Sigmoid colon (tissue), 7 donors: ENCODE data around the gene BANF2. TPM values are rescaled to one million over a fixed set of nuclear protein-coding genes. Genes with fewer than 3 reads are reported as not detected.

Source experiments
- DNase-seq: peaks from one replicate; pipeline ENCODE4 v3.0.0-alpha.2; 2019
- H3K27ac ChIP-seq, 4 donors: fragments of 200-600 bp; sonication (generic); one replicate each; pipeline ENCODE4 v1.5.1; 2016 to 2019; ENCODE audit warnings: mild to moderate bottlenecking in 1 of 4
- H3K27me3 ChIP-seq, 3 donors: fragments of 200-600 bp; sonication (generic); one replicate each; pipeline ENCODE4 v1.5.1; 2019; ENCODE audit warnings: mild to moderate bottlenecking in 1 of 3
- H3K36me3 ChIP-seq, 4 donors: fragments of 200-600 bp; sonication (generic); one replicate each; pipeline ENCODE4 v1.5.1; 2016 to 2019
- H3K4me1 ChIP-seq, 4 donors: fragments of 200-600 bp; sonication (generic); one replicate each; pipeline ENCODE4 v1.5.1; 2017 to 2019
- H3K4me3 ChIP-seq, 4 donors: fragments of 200-600 bp; sonication (generic); one replicate each; pipeline ENCODE4 v1.5.1; 2017 to 2019; ENCODE audit warnings: mild to moderate bottlenecking in 2 of 4, moderate library complexity in 1 of 4
- H3K9me3 ChIP-seq, 4 donors: fragments of 200-600 bp in 3 of 4; sonication (generic) in 3 of 4; one replicate each; pipeline versions ENCODE4 v1.5.1 to v1.6.1; 2013 to 2019
- EP300 ChIP-seq, 4 donors: sonication (generic); formaldehyde crosslinking; IDR thresholded peaks; one replicate each; pipeline ENCODE4 v1.6.1; 2017; ENCODE audit warnings: antibody characterized with exemption in 4 of 4
- POLR2A ChIP-seq, 2 donors: fragments of 450-650 bp; IDR thresholded peaks; one replicate each; pipeline ENCODE4 v1.6.1; 2016; ENCODE audit warnings: antibody characterized with exemption in 2 of 2, mild to moderate bottlenecking in 2 of 2, moderate library complexity in 2 of 2
- POLR2AphosphoS5 ChIP-seq, 4 donors: sonication (generic); formaldehyde crosslinking; IDR thresholded peaks; one replicate each; pipeline ENCODE4 v1.6.1; 2017; ENCODE audit warnings: antibody characterized with exemption in 4 of 4
- WGBS, 2 donors: extraction: QIAGEN DNeasy Blood & Tissue Kit; methylation state at CpG; one replicate each; pipeline ENCODE4 v1.1.7; 2013; 5-methylcytosine and 5-hydroxymethylcytosine counted together
- intact Hi-C: fragments of 100-400 bp; cut with DNase I; formaldehyde crosslinking; loops from one replicate; pipeline ENCODE4 v1.15.1; 2023
- polyA plus RNA-seq, 3 donors: library from polyadenylated mRNA; stranded (reverse); fragments of 200-250 nt; gene quantifications; one replicate each; pipeline ENCODE4 v1.2.3, GENCODE V29; 2013
- total RNA-seq, 4 donors: library from RNA; depleted of rRNA; stranded (reverse); fragments of >200 nt; gene quantifications; one replicate each; pipeline ENCODE4 v1.1.0, GENCODE V29; 2016
- TF ChIP-seq, protein P1 (sequence below), 4 experiments: fragments of 450-650 bp in 3 of 4; fragments of 200-600 bp in 1 of 4; IDR thresholded peaks; one replicate each; pipeline ENCODE4 v1.5.1; 2016 to 2019; ENCODE audit warnings: antibody characterized with exemption in 4 of 4, mild to moderate bottlenecking in 3 of 4, moderate library complexity in 2 of 4
- donor health status: healthy with polysubstance abuse.
- donor health status: Bipolar disorder and iron deficiency.
- donor health status: healthy.

The BANF2 gene
- total and polyA plus RNA-seq, 7 donors = not detected

DNA sequence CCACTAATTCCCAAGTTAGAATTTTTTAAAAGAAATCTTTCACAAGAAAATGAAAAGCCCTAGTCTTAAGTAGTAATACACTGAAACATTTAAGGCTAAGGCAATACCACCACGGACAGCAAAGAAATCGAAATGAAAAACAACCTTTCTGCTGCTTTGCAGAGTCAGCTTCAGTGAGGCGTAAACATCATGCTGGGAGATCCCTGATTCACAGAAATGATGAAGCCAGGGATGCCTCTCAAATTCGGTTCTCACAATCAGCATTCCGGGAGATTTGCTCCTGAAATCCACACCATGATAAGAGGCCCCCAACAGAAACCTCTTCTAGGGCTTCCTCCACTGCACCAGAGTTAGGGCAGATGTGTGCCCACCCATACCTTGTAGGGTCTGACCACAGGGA lies 36.3 kb upstream of the BANF2 start:
- Histone ChIP-seq H3K9me3 (no peaks in the 10 kb centered on the region), H3K4me3 (no peak overlapping the region), H3K4me1 (peaks cover 0 to 22% (median 19%) of the 10 kb centered on the region in 4 donors), H3K36me3 (peaks cover 0 to 11% (median 1%) of the 10 kb centered on the region in 4 donors), H3K27ac (peak overlapping the region in 2 of 4 donors; percentile 24 to 37), H3K27me3 (no peaks in the 10 kb centered on the region)
- WGBS, 2 donors = 79 to 81% methylated on average over 5 of the region's 5 CpGs
- DNase-seq = peak; percentile 42
- intact Hi-C loops = no loop called here
- TF ChIP-seq POLR2AphosphoS5 (IDR thresholded peaks at IDR 0.05) = no peak
- TF ChIP-seq, protein P1, sequence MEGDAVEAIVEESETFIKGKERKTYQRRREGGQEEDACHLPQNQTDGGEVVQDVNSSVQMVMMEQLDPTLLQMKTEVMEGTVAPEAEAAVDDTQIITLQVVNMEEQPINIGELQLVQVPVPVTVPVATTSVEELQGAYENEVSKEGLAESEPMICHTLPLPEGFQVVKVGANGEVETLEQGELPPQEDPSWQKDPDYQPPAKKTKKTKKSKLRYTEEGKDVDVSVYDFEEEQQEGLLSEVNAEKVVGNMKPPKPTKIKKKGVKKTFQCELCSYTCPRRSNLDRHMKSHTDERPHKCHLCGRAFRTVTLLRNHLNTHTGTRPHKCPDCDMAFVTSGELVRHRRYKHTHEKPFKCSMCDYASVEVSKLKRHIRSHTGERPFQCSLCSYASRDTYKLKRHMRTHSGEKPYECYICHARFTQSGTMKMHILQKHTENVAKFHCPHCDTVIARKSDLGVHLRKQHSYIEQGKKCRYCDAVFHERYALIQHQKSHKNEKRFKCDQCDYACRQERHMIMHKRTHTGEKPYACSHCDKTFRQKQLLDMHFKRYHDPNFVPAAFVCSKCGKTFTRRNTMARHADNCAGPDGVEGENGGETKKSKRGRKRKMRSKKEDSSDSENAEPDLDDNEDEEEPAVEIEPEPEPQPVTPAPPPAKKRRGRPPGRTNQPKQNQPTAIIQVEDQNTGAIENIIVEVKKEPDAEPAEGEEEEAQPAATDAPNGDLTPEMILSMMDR (IDR thresholded peaks at IDR 0.05) = no peak

- H3K4me1 ChIP-seq = peaks cover 0 to 22% (median 19%) of the 10 kb centered on the region in 4 donors
- no peaks in the 10 kb centered on the region for H3K9me3 ChIP-seq
- no peak overlapping the region for H3K4me3 ChIP-seq
- 78 to 88% methylated on average over 11 of the region's 11 CpGs for WGBS, 2 donors
- no peaks in the 10 kb centered on the region for H3K27me3 ChIP-seq
- H3K36me3 ChIP-seq = peaks cover 0 to 7% (median 0%) of the 10 kb centered on the region in 4 donors
- DNase-seq = peak; percentile 37
- intact Hi-C loops = no loop called here
- TF ChIP-seq, protein P1 (IDR thresholded peaks at IDR 0.05) = no peak
- no peak for TF ChIP-seq POLR2A (IDR thresholded peaks at IDR 0.05)
- TF ChIP-seq POLR2AphosphoS5 (IDR thresholded peaks at IDR 0.05) = no peak
- no peak for TF ChIP-seq EP300 (IDR thresholded peaks at IDR 0.05)
- peak overlapping the region in 2 of 4 donors; percentile 15 to 37 for H3K27ac ChIP-seq
Measured at GRCh38 chr20:17664025-17664633, 35.6 kb upstream of the BANF2 start.

DNA sequence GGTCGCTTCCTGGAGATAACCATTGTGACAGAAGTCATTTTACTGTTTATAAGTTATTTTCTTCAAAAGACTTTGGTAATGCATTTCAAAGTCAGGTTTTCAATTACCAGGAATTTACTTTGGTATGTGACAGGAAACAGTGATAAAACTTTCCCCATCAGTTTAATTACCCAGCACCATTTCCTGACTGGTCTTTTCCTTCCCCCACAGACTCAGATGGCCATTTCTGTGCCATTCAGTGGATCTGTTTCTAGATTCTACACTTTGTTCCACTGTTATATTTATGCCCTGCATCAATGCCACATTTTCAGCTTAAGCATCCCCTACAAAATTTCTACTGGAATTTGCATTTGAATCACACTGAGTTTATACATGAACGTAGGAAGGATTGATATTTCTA lies 34.0 kb upstream of the BANF2 start:
- Histone ChIP-seq H3K4me1 (peaks cover 0 to 29% (median 14%) of the 10 kb centered on the region in 4 donors), H3K27me3 (no peaks in the 10 kb centered on the region)
- no peak for DNase-seq

GRCh38 chr20:17666481-17666880 lies 33.3 kb upstream of the BANF2 start:
- H3K27ac ChIP-seq = peak overlapping the region in 1 of 4 donors; percentile 18

More for the DNA sequence above, 34.0 kb upstream of the BANF2 start:
- no peaks in the 10 kb centered on the region for H3K36me3 ChIP-seq
- WGBS, 2 donors = 86 to 88% methylated on average over 2 of the region's 2 CpGs
- H3K9me3 ChIP-seq = no peaks in the 10 kb centered on the region
- TF ChIP-seq POLR2AphosphoS5 (IDR thresholded peaks at IDR 0.05) (no peak), EP300 (IDR thresholded peaks at IDR 0.05) (no peak), POLR2A (IDR thresholded peaks at IDR 0.05) (no peak)
- TF ChIP-seq, protein P1 (IDR thresholded peaks at IDR 0.05) = no peak
- H3K4me3 ChIP-seq = no peak overlapping the region
- peak overlapping the region in 1 of 4 donors; percentile 18 for H3K27ac ChIP-seq
- intact Hi-C loops = no loop called here

More at GRCh38 chr20:17666481-17666880, 33.3 kb upstream of the BANF2 start:
- intact Hi-C loops = no loop called here
- Histone ChIP-seq H3K27me3 (no peaks in the 10 kb centered on the region), H3K9me3 (no peaks in the 10 kb centered on the region), H3K4me1 (peaks cover 0 to 21% (median 7%) of the 10 kb centered on the region in 4 donors), H3K4me3 (no peak overlapping the region), H3K36me3 (no peaks in the 10 kb centered on the region)
- no peak for DNase-seq
- 84 to 85% methylated on average over 2 of the region's 2 CpGs for WGBS, 2 donors
- TF ChIP-seq, protein P1 (IDR thresholded peaks at IDR 0.05) = no peak
- TF ChIP-seq EP300 (IDR thresholded peaks at IDR 0.05) (no peak), POLR2AphosphoS5 (IDR thresholded peaks at IDR 0.05) (no peak), POLR2A (IDR thresholded peaks at IDR 0.05) (no peak)
